NCI-H146 treated with DMSO at 0.1 percent for 48 hours (cell line): Measurements from ENCODE around the gene PHYHD1.

Source experiments
- DNase-seq: peaks from one replicate; lab custom pipeline; 2025; ENCODE audit not compliant: unreplicated experiment; lab: John Stamatoyannopoulos, UW

PHYHD1 gene

GRCh38 chr9:128901379-128901778, 19.4 kb upstream of the PHYHD1 start:
- no peak for DNase-seq

- DNase-seq = no peak
Observed at GRCh38 chr9:128901822-128902221, 19.0 kb upstream of the PHYHD1 start.

GRCh38 chr9:128902351-128903078, 18.3 kb upstream of the PHYHD1 start:
- DNase-seq = no peak

GRCh38 chr9:128903079-128903461, 17.7 kb upstream of the PHYHD1 start:
- DNase-seq = no peak

- DNase-seq = no peak
Observed at GRCh38 chr9:128903871-128904620, 16.7 kb upstream of the PHYHD1 start.

GRCh38 chr9:128905964-128906363, 14.8 kb upstream of the PHYHD1 start:
- DNase-seq = no peak

- no peak for DNase-seq
Observed at GRCh38 chr9:128906741-128907140, 14.0 kb upstream of the PHYHD1 start.

GRCh38 chr9:128908372-128908771, 12.4 kb upstream of the PHYHD1 start:
- no peak for DNase-seq

- DNase-seq = no peak
Observed at GRCh38 chr9:128909859-128910258, 10.9 kb upstream of the PHYHD1 start.

- no peak for DNase-seq
Observed at GRCh38 chr9:128910906-128911305, 9.9 kb upstream of the PHYHD1 start.

GRCh38 chr9:128911529-128912035, 9.2 kb upstream of the PHYHD1 start:
- no peak for DNase-seq

- DNase-seq = no peak
Observed at GRCh38 chr9:128912270-128912853, 8.4 kb upstream of the PHYHD1 start.

- DNase-seq = no peak
Observed at GRCh38 chr9:128913048-128913900, 7.5 kb upstream of the PHYHD1 start.

GRCh38 chr9:128913995-128914772, 6.6 kb upstream of the PHYHD1 start:
- DNase-seq = no peak

GRCh38 chr9:128916204-128916603, 4.6 kb upstream of the PHYHD1 start:
- no peak for DNase-seq

GRCh38 chr9:128916745-128917144, 4.0 kb upstream of the PHYHD1 start:
- no peak for DNase-seq

GRCh38 chr9:128917151-128917849, 3.5 kb upstream of the PHYHD1 start:
- no peak for DNase-seq

GRCh38 chr9:128918921-128919320, 1.9 kb upstream of the PHYHD1 start:
- DNase-seq = no peak

- no peak for DNase-seq
Observed at GRCh38 chr9:128919402-128920089, 1.2 kb upstream of the PHYHD1 start.
